Endothelial cell of umbilical vein (primary cell): ENCODE measurements around the gene C11orf21. TPM values are rescaled to one million over a fixed set of nuclear protein-coding genes. Genes with fewer than 3 reads are reported as not detected.

ENCODE experiments used
- BruUV-seq: library from RNA; stranded (reverse); fragments of 400-500 nt; replicated peaks from 2 replicates; lab custom pipeline; 2021; lab: Mats Ljungman, UMichigan
- CTCF ChIA-PET: fragments of 300-600, 350-600 bp; sonication (Branson Sonifier 250); formaldehyde crosslinking; loops from one replicate; lab custom pipeline; 2021; ENCODE audit warnings: antibody characterized with exemption, inconsistent platforms; lab: Charles Lee
- POLR2A ChIA-PET: fragments of 300-600, 350-600 bp; sonication (Branson Sonifier 250); formaldehyde crosslinking; loops from one replicate; lab custom pipeline; 2021; ENCODE audit warnings: antibody characterized with exemption, inconsistent platforms; lab: Charles Lee
- DNase-seq: peaks from one replicate; pipeline ENCODE4 v3.0.0-alpha.2; 2011; ENCODE audit warnings: low read depth, low spot score
- FAIRE-seq: peaks from 2 replicates; lab custom pipeline; 2011; peaks lifted over from hg19 to GRCh38; lab: Jason Lieb, UNC
- H2AFZ ChIP-seq: 2 replicates; pipeline ENCODE4 v1.6.0; 2012; ENCODE audit warnings: low read depth, low read length, control low read depth, inconsistent platforms
- H3K27ac ChIP-seq: 2 replicates; pipeline ENCODE4 v1.5.1; 2011; ENCODE audit warnings: low read depth, mild to moderate bottlenecking, control low read depth, low read length, moderate library complexity; ENCODE audit not compliant: insufficient read depth
- H3K27me3 ChIP-seq, 2 experiments: 2 replicates each; pipeline versions ENCODE4 v1.6.0 to v1.6.1; 2011; ENCODE audit warnings: low read length in 2 of 2, mixed read lengths in 1 of 2; ENCODE audit not compliant: control insufficient read depth in 2 of 2, insufficient read depth in 2 of 2
- H3K36me3 ChIP-seq, 2 experiments: 2 replicates in 1 of 2; 3 replicates in 1 of 2; pipeline ENCODE4 v1.5.1; 2011; ENCODE audit warnings: low read length in 2 of 2, mild to moderate bottlenecking in 1 of 2, moderate library complexity in 1 of 2; ENCODE audit not compliant: control insufficient read depth in 2 of 2, insufficient read depth in 2 of 2; ENCODE audit errors: extremely low read depth in 1 of 2
- H3K4me1 ChIP-seq: 3 replicates; pipeline ENCODE4 v1.5.1; 2011; ENCODE audit warnings: mild to moderate bottlenecking, low read length; ENCODE audit not compliant: control insufficient read depth, insufficient read depth; ENCODE audit errors: extremely low read depth
- H3K4me2 ChIP-seq: 2 replicates; pipeline ENCODE4 v1.6.1; 2011; ENCODE audit warnings: low read length, control low read depth, mixed read lengths; ENCODE audit not compliant: insufficient read depth
- H3K4me3 ChIP-seq, 3 experiments: fragments of 200-600 bp in 1 of 3; sonication (generic), shearing (Covaris generic) in 1 of 3; replicated peaks in 1 of 3; 2 replicates each; pipeline ENCODE4 v1.5.1; 2011 to 2016; ENCODE audit warnings: control low read depth in 3 of 3, low read length in 3 of 3, mild to moderate bottlenecking in 2 of 3, inconsistent platforms in 1 of 3, low read depth in 1 of 3, moderate library complexity in 1 of 3; ENCODE audit not compliant: insufficient read depth in 1 of 3
- H3K79me2 ChIP-seq: 2 replicates; pipeline ENCODE4 v1.6.0; 2012; ENCODE audit warnings: low read length, inconsistent platforms; ENCODE audit not compliant: control insufficient read depth, insufficient read depth
- H3K9ac ChIP-seq: replicated peaks from 2 replicates; pipeline ENCODE3; 2011; ENCODE audit warnings: low read length, control low read depth; ENCODE audit not compliant: insufficient read depth; ENCODE audit errors: extremely low read depth
- H3K9me1 ChIP-seq: replicated peaks from 3 replicates; pipeline ENCODE4 v1.6.0; 2011; ENCODE audit warnings: mild to moderate bottlenecking, low read length; ENCODE audit not compliant: control insufficient read depth, insufficient read depth; ENCODE audit errors: extremely low read depth
- H3K9me3 ChIP-seq: replicated peaks from 2 replicates; pipeline ENCODE4 v1.5.1; 2012; ENCODE audit warnings: low read length, inconsistent platforms; ENCODE audit not compliant: control insufficient read depth, insufficient read depth
- H4K20me1 ChIP-seq: replicated peaks from 2 replicates; pipeline ENCODE3; 2011; ENCODE audit warnings: mild to moderate bottlenecking, low read length; ENCODE audit not compliant: control insufficient read depth, insufficient read depth; ENCODE audit errors: extremely low read depth
- EZH2 ChIP-seq: IDR thresholded peaks from 2 replicates; pipeline ENCODE4 v1.6.1; 2012; ENCODE audit warnings: borderline replicate concordance, low read depth, mild to moderate bottlenecking, moderate library complexity, low read length, inconsistent platforms; ENCODE audit not compliant: severe bottlenecking
- FOS ChIP-seq: IDR thresholded peaks from 2 replicates; pipeline ENCODE4 v1.6.1; 2011; ENCODE audit warnings: mild to moderate bottlenecking, low read length, moderate library complexity, borderline replicate concordance; ENCODE audit not compliant: insufficient read depth
- GATA2 ChIP-seq: IDR thresholded peaks from 2 replicates; pipeline ENCODE4 v1.7.0; 2011; ENCODE audit warnings: low read depth, mild to moderate bottlenecking, moderate library complexity, mixed read lengths, low read length; ENCODE audit not compliant: insufficient read length, insufficient read depth
- JUN ChIP-seq: IDR thresholded peaks from 2 replicates; pipeline ENCODE4 v1.6.1; 2011; ENCODE audit warnings: borderline replicate concordance, low read depth; ENCODE audit not compliant: insufficient read length, insufficient read depth
- MYC ChIP-seq: IDR thresholded peaks from one replicate; pipeline ENCODE4 v1.6.1; 2011; ENCODE audit warnings: mild to moderate bottlenecking, low read depth, low read length
- POLR2A ChIP-seq: IDR thresholded peaks from 2 replicates; pipeline ENCODE4 v1.6.1; 2012; ENCODE audit warnings: low read depth, mild to moderate bottlenecking, control low read depth, low read length
- POLR2AphosphoS5 ChIP-seq: IDR thresholded peaks from 2 replicates; pipeline ENCODE4 v1.6.1; 2012; ENCODE audit warnings: low read depth, mild to moderate bottlenecking, control low read depth, low read length, moderate library complexity; ENCODE audit not compliant: insufficient read depth
- dilution Hi-C: fragments of 300-500 bp; cut with MboI; formaldehyde crosslinking; loops from one replicate; pipeline ENCODE4 v1.15.0; 2019; ENCODE audit warnings: low sequenced_read_pairs; ENCODE audit not compliant: extremely low pct_ligation_motif_present
- intact Hi-C: fragments of 100-400 bp; cut with micrococcal nuclease; formaldehyde crosslinking; loops from one replicate; pipeline ENCODE4 v1.10.0; 2022
- polyA plus RNA-seq, 4 experiments: library from polyadenylated mRNA; depleted of rRNA in 3 of 4; stranded (reverse) in 3 of 4; unstranded in 1 of 4; fragments of >200 nt; gene quantifications; 2 replicates each; pipeline versions ENCODE4 v1.2.1 to v1.2.3, GENCODE V29; 2011 to 2012; ENCODE audit warnings: missing spikeins in 1 of 4
- total RNA-seq: library from RNA; stranded (reverse); gene quantifications from 2 replicates; pipeline ENCODE4 v1.2.3, GENCODE V29; 2021
- TF ChIP-seq, protein P1 (sequence below): IDR thresholded peaks from 2 replicates; pipeline ENCODE4 v1.6.1; 2011; ENCODE audit not compliant: insufficient read depth, insufficient read length
- TF ChIP-seq, protein P2 (sequence below), 2 donors: IDR thresholded peaks; 1 replicate in 1 of 2; 2 replicates in 1 of 2; pipeline ENCODE4 v1.5.1; 2011; ENCODE audit warnings: low read length in 2 of 2, mild to moderate bottlenecking in 2 of 2, moderate library complexity in 2 of 2, control low read depth in 1 of 2, inconsistent platforms in 1 of 2, low read depth in 1 of 2; ENCODE audit not compliant: insufficient read depth in 1 of 2; ENCODE audit errors: extremely low read depth in 1 of 2

The C11orf21 gene
- total and polyA plus RNA-seq, 2 donors (not counting 3 experiments of a cell fraction or from before 2014, with no cell fraction given), result not detected

DNA sequence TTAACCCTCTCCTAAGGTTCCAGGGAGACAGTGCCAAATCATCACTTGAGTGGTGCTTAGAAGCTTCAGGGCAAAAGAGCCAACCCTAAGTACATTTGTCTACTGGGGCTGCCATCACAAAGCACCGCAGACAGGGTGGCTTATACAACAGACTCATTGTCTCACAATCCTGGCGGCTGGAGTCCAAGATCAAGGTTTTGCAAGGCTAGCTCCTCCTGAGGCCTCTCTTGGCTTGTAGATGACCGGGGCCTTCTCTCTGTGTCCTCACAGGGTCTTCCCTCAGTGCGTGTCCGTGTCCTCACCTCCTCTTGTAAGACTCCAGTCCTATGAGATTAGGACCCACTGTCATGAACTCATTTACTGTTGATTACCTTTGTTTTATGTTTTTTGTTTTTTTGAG, 41.3 kb upstream of the C11orf21 start:
- CTCF ChIA-PET, result no interaction called here
- no peak overlapping the region for H2AFZ ChIP-seq
- DNase-seq, result no peak
- H3K9ac ChIP-seq, result no peak overlapping the region
- no peaks in the 10 kb centered on the region for H3K9me3 ChIP-seq
- no peak overlapping the region for H3K27ac ChIP-seq
- no peaks in the 10 kb centered on the region for H4K20me1 ChIP-seq
- intact Hi-C loops (no loop called here), dilution Hi-C loops (no loop called here)
- POLR2A ChIA-PET, result no interaction called here
- no peaks in the 10 kb centered on the region for H3K4me1 ChIP-seq
- FAIRE-seq, result no peak
- no peaks in the 10 kb centered on the region for H3K79me2 ChIP-seq
- peaks cover 4 to 6% of the 10 kb centered on the region in 2 experiments for H3K27me3 ChIP-seq
- no peaks in the 10 kb centered on the region for H3K36me3 ChIP-seq
- no peak overlapping the region for H3K4me2 ChIP-seq
- TF ChIP-seq, protein P1, sequence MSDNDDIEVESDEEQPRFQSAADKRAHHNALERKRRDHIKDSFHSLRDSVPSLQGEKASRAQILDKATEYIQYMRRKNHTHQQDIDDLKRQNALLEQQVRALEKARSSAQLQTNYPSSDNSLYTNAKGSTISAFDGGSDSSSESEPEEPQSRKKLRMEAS, result no peak
- TF ChIP-seq POLR2AphosphoS5 (no peak), MYC (no peak), GATA2 (no peak), POLR2A (no peak), EZH2 (no peak), FOS (no peak), JUN (no peak)
- TF ChIP-seq, protein P2, sequence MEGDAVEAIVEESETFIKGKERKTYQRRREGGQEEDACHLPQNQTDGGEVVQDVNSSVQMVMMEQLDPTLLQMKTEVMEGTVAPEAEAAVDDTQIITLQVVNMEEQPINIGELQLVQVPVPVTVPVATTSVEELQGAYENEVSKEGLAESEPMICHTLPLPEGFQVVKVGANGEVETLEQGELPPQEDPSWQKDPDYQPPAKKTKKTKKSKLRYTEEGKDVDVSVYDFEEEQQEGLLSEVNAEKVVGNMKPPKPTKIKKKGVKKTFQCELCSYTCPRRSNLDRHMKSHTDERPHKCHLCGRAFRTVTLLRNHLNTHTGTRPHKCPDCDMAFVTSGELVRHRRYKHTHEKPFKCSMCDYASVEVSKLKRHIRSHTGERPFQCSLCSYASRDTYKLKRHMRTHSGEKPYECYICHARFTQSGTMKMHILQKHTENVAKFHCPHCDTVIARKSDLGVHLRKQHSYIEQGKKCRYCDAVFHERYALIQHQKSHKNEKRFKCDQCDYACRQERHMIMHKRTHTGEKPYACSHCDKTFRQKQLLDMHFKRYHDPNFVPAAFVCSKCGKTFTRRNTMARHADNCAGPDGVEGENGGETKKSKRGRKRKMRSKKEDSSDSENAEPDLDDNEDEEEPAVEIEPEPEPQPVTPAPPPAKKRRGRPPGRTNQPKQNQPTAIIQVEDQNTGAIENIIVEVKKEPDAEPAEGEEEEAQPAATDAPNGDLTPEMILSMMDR (IDR thresholded peaks at IDR 0.05; ENCODE audit: extremely low read depth in 1 of 2, insufficient read depth in 1 of 2, low read depth in 1 of 2, low read length in 2 of 2), result no peak
- H3K4me3 ChIP-seq, result no peak overlapping the region
- no TSS peak for BruUV-seq
- no peaks in the 10 kb centered on the region for H3K9me1 ChIP-seq
